ENCODE measurements around the gene GCNT2. TPM values are rescaled to one million over a fixed set of nuclear protein-coding genes. Genes with fewer than 3 reads are reported as not detected.

Gene GCNT2
- total and polyA plus RNA-seq, 2 of the 8 experiments (the other 6 are each of a cell fraction or from before 2014, with no cell fraction given) = 19.3 to 52.5 TPM

DNA sequence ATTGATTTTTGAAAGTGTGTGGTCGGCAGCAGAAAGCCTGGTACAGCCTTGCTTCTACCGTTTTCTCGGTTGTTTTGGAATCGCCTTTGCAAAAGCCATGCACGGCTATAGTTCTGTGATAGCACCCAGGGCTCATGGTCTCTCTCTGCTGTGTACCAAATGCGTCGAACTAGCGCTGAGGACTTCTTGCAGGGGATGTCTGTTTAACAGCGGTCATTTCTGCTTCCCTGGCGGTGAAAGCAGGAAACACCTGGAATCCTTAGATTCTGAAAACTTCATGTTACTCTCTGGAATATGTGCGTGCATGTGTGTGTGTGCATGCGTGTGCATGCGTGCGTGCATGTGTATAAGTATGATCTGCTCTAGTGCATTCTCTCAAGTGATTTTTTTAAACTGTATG, 26.1 kb upstream of the GCNT2 start (continued):
- TF ChIP-seq, protein P1, sequence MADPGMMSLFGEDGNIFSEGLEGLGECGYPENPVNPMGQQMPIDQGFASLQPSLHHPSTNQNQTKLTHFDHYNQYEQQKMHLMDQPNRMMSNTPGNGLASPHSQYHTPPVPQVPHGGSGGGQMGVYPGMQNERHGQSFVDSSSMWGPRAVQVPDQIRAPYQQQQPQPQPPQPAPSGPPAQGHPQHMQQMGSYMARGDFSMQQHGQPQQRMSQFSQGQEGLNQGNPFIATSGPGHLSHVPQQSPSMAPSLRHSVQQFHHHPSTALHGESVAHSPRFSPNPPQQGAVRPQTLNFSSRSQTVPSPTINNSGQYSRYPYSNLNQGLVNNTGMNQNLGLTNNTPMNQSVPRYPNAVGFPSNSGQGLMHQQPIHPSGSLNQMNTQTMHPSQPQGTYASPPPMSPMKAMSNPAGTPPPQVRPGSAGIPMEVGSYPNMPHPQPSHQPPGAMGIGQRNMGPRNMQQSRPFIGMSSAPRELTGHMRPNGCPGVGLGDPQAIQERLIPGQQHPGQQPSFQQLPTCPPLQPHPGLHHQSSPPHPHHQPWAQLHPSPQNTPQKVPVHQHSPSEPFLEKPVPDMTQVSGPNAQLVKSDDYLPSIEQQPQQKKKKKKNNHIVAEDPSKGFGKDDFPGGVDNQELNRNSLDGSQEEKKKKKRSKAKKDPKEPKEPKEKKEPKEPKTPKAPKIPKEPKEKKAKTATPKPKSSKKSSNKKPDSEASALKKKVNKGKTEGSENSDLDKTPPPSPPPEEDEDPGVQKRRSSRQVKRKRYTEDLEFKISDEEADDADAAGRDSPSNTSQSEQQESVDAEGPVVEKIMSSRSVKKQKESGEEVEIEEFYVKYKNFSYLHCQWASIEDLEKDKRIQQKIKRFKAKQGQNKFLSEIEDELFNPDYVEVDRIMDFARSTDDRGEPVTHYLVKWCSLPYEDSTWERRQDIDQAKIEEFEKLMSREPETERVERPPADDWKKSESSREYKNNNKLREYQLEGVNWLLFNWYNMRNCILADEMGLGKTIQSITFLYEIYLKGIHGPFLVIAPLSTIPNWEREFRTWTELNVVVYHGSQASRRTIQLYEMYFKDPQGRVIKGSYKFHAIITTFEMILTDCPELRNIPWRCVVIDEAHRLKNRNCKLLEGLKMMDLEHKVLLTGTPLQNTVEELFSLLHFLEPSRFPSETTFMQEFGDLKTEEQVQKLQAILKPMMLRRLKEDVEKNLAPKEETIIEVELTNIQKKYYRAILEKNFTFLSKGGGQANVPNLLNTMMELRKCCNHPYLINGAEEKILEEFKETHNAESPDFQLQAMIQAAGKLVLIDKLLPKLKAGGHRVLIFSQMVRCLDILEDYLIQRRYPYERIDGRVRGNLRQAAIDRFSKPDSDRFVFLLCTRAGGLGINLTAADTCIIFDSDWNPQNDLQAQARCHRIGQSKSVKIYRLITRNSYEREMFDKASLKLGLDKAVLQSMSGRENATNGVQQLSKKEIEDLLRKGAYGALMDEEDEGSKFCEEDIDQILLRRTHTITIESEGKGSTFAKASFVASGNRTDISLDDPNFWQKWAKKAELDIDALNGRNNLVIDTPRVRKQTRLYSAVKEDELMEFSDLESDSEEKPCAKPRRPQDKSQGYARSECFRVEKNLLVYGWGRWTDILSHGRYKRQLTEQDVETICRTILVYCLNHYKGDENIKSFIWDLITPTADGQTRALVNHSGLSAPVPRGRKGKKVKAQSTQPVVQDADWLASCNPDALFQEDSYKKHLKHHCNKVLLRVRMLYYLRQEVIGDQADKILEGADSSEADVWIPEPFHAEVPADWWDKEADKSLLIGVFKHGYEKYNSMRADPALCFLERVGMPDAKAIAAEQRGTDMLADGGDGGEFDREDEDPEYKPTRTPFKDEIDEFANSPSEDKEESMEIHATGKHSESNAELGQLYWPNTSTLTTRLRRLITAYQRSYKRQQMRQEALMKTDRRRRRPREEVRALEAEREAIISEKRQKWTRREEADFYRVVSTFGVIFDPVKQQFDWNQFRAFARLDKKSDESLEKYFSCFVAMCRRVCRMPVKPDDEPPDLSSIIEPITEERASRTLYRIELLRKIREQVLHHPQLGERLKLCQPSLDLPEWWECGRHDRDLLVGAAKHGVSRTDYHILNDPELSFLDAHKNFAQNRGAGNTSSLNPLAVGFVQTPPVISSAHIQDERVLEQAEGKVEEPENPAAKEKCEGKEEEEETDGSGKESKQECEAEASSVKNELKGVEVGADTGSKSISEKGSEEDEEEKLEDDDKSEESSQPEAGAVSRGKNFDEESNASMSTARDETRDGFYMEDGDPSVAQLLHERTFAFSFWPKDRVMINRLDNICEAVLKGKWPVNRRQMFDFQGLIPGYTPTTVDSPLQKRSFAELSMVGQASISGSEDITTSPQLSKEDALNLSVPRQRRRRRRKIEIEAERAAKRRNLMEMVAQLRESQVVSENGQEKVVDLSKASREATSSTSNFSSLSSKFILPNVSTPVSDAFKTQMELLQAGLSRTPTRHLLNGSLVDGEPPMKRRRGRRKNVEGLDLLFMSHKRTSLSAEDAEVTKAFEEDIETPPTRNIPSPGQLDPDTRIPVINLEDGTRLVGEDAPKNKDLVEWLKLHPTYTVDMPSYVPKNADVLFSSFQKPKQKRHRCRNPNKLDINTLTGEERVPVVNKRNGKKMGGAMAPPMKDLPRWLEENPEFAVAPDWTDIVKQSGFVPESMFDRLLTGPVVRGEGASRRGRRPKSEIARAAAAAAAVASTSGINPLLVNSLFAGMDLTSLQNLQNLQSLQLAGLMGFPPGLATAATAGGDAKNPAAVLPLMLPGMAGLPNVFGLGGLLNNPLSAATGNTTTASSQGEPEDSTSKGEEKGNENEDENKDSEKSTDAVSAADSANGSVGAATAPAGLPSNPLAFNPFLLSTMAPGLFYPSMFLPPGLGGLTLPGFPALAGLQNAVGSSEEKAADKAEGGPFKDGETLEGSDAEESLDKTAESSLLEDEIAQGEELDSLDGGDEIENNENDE (IDR thresholded peaks at IDR 0.05; ENCODE audit: insufficient replicate concordance, low read length) = no peak
- TF ChIP-seq, protein P2, sequence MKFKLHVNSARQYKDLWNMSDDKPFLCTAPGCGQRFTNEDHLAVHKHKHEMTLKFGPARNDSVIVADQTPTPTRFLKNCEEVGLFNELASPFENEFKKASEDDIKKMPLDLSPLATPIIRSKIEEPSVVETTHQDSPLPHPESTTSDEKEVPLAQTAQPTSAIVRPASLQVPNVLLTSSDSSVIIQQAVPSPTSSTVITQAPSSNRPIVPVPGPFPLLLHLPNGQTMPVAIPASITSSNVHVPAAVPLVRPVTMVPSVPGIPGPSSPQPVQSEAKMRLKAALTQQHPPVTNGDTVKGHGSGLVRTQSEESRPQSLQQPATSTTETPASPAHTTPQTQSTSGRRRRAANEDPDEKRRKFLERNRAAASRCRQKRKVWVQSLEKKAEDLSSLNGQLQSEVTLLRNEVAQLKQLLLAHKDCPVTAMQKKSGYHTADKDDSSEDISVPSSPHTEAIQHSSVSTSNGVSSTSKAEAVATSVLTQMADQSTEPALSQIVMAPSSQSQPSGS (IDR thresholded peaks at IDR 0.05; ENCODE audit: low read length) = no peak
- no peak for TF ChIP-seq YY1 (IDR thresholded peaks at IDR 0.05; ENCODE audit: low read depth, low read length)
